Naive thymus-derived CD4-positive, alpha-beta T cell (primary cell): ENCODE measurements around the gene EMC8. TPM values are rescaled to one million over a fixed set of nuclear protein-coding genes. Genes with fewer than 3 reads are reported as not detected.

Experiments
- ATAC-seq: fragments of 150-1000 bp; cut with Tn5 transposase; 2 replicates; pipeline ENCODE4 v1.10.0; 2021; ENCODE audit warnings: mild to moderate bottlenecking, moderate library complexity
- CTCF ChIA-PET: fragments of 350-600 bp; sonication (Branson Sonifier 250); formaldehyde crosslinking; loops from one replicate; lab custom pipeline; 2021; ENCODE audit warnings: antibody characterized with exemption; lab: Charles Lee
- POLR2A ChIA-PET: fragments of 350-600 bp; sonication (Branson Sonifier 250); formaldehyde crosslinking; loops from one replicate; lab custom pipeline; 2021; ENCODE audit warnings: antibody characterized with exemption, inconsistent platforms; lab: Charles Lee
- DNase-seq, 9 donors: peaks; one replicate each; pipeline versions ENCODE4 v3.0.0 to v3.0.0-alpha.2; 2020 to 2022; ENCODE audit warnings: mixed read lengths in 1 of 9
- H3K27ac ChIP-seq: one replicate; pipeline ENCODE4 v1.7.0; 2013; ENCODE audit warnings: mild to moderate bottlenecking, low read depth, low read length, moderate library complexity
- H3K27me3 ChIP-seq, 2 donors: one replicate each; pipeline ENCODE4 v1.7.0; 2013; ENCODE audit warnings: low read length in 2 of 2, mild to moderate bottlenecking in 2 of 2, moderate library complexity in 2 of 2; ENCODE audit not compliant: control insufficient read depth in 2 of 2, insufficient read depth in 2 of 2
- H3K36me3 ChIP-seq, 3 experiments: 1 replicate in 2 of 3; 2 replicates in 1 of 3; pipeline ENCODE4 v1.7.0; 2013; ENCODE audit warnings: low read length in 3 of 3, mild to moderate bottlenecking in 3 of 3, moderate library complexity in 1 of 3; ENCODE audit not compliant: insufficient read depth in 3 of 3, control insufficient read depth in 2 of 3
- H3K4me1 ChIP-seq, 2 donors: one replicate each; pipeline ENCODE4 v1.7.0; 2013; ENCODE audit warnings: low read length in 2 of 2, mild to moderate bottlenecking in 2 of 2, moderate library complexity in 1 of 2; ENCODE audit not compliant: control insufficient read depth in 2 of 2, insufficient read depth in 2 of 2
- H3K4me3 ChIP-seq: 2 replicates; pipeline ENCODE4 v1.7.0; 2013; ENCODE audit warnings: mild to moderate bottlenecking, low read length
- H3K9me3 ChIP-seq, 3 experiments: 1 replicate in 2 of 3; 2 replicates in 1 of 3; pipeline ENCODE4 v1.7.0; 2013; ENCODE audit warnings: low read length in 3 of 3; ENCODE audit not compliant: control insufficient read depth in 2 of 3
- H3K27ac Mint-ChIP-seq, 9 donors: one replicate each; pipeline ENCODE4 v1.8.0; 2020 to 2022; ENCODE audit warnings: mixed read lengths in 9 of 9, mild to moderate bottlenecking in 8 of 9, moderate library complexity in 5 of 9, inconsistent platforms in 2 of 9
- H3K27me3 Mint-ChIP-seq, 5 donors: one replicate each; pipeline ENCODE4 v1.8.0; 2021 to 2022; ENCODE audit warnings: mixed read lengths in 5 of 5, mild to moderate bottlenecking in 1 of 5
- H3K36me3 Mint-ChIP-seq, 5 donors: one replicate each; pipeline ENCODE4 v1.8.0; 2020 to 2022; ENCODE audit warnings: mixed read lengths in 5 of 5, mild to moderate bottlenecking in 3 of 5, inconsistent platforms in 1 of 5
- H3K4me1 Mint-ChIP-seq, 7 donors: one replicate each; pipeline ENCODE4 v1.8.0; 2020 to 2022; ENCODE audit warnings: mixed read lengths in 7 of 7, mild to moderate bottlenecking in 3 of 7, inconsistent platforms in 1 of 7
- H3K4me3 Mint-ChIP-seq, 10 donors: one replicate each; pipeline ENCODE4 v1.8.0; 2020 to 2022; ENCODE audit warnings: mild to moderate bottlenecking in 10 of 10, mixed read lengths in 10 of 10, moderate library complexity in 6 of 10, inconsistent platforms in 2 of 10
- H3K9me3 Mint-ChIP-seq, 11 donors: one replicate each; pipeline ENCODE4 v1.8.0; 2020 to 2022; ENCODE audit warnings: mixed read lengths in 11 of 11, mild to moderate bottlenecking in 4 of 11, inconsistent platforms in 1 of 11, moderate library complexity in 1 of 11
- intact Hi-C, 2 donors: fragments of 100-400 bp; cut with micrococcal nuclease; formaldehyde crosslinking; loops; one replicate each; pipeline ENCODE4 v1.15.1; 2023
- polyA plus RNA-seq, 2 donors: library from polyadenylated mRNA; unstranded; fragments of 300-500 nt; fragmentation: Illumina TruSeq; gene quantifications; one replicate each; pipeline ENCODE4 v1.2.3, GENCODE V29; 2021
- total RNA-seq, 6 experiments: library from RNA in 5 of 6; stranded (reverse) in 5 of 6; gene quantifications; 1 replicate in 5 of 6; 2 replicates in 1 of 6; pipeline ENCODE4 v1.2.3 and lab custom pipeline; 2021 to 2026

The EMC8 gene
- total and polyA plus RNA-seq, 7 experiments from 2014 or later, result 22.4 to 31.8 (median 26.1) TPM

- Histone ChIP-seq H3K9me3 (no peaks in the 10 kb centered on the region), H3K27me3 (no peaks in the 10 kb centered on the region), H3K4me3 (no peak overlapping the region), H3K36me3 (no peaks in the 10 kb centered on the region), H3K4me1 (no peaks in the 10 kb centered on the region), H3K27ac (no peak overlapping the region)
- intact Hi-C loops, result no loop called here
- DNase-seq (peak in 1 of 9 donors; percentile 20), ATAC-seq (peak; percentile 42)
- Mint-ChIP-seq H3K27ac (peak overlapping the region in 2 of 9 donors; percentile 28 to 35), H3K4me3 (no peak overlapping the region), H3K36me3 (no peaks in the 10 kb centered on the region), H3K4me1 (peaks cover 0 to 18% (median 12%) of the 10 kb centered on the region in 7 donors), H3K27me3 (peaks cover 9 to 27% (median 14%) of the 10 kb centered on the region in 5 donors), H3K9me3 (peaks cover 0 to 2% (median 0%) of the 10 kb centered on the region in 11 donors)
- ChIA-PET POLR2A (no interaction called here), CTCF (no interaction called here)
Measured at GRCh38 chr16:85844786-85845185, 45.4 kb upstream of the EMC8 start.

GRCh38 chr16:85844169-85844481 lies 44.8 kb upstream of the EMC8 start:
- H3K36me3 Mint-ChIP-seq, result no peaks in the 10 kb centered on the region
- no peaks in the 10 kb centered on the region for H3K36me3 ChIP-seq
- ATAC-seq (no peak), DNase-seq (no peak)
- peaks cover 0 to 2% (median 0%) of the 10 kb centered on the region in 11 donors for H3K9me3 Mint-ChIP-seq
- ChIA-PET POLR2A (no interaction called here), CTCF (no interaction called here)
- H3K27ac Mint-ChIP-seq, result no peak overlapping the region
- H3K4me3 ChIP-seq, result no peak overlapping the region
- peaks cover 10 to 28% (median 14%) of the 10 kb centered on the region in 5 donors for H3K27me3 Mint-ChIP-seq
- intact Hi-C loops, result no loop called here
- no peaks in the 10 kb centered on the region for H3K27me3 ChIP-seq
- no peak overlapping the region for H3K4me3 Mint-ChIP-seq
- no peaks in the 10 kb centered on the region for H3K9me3 ChIP-seq
- no peaks in the 10 kb centered on the region for H3K4me1 ChIP-seq
- H3K27ac ChIP-seq, result no peak overlapping the region
- peaks cover 0 to 18% (median 12%) of the 10 kb centered on the region in 7 donors for H3K4me1 Mint-ChIP-seq

GRCh38 chr16:85843471-85844168 lies 44.3 kb upstream of the EMC8 start:
- Mint-ChIP-seq H3K27ac (no peak overlapping the region), H3K4me1 (peaks cover 0 to 18% (median 12%) of the 10 kb centered on the region in 7 donors), H3K9me3 (peaks cover 0 to 2% (median 0%) of the 10 kb centered on the region in 11 donors), H3K36me3 (no peaks in the 10 kb centered on the region), H3K4me3 (no peak overlapping the region), H3K27me3 (peaks cover 11 to 28% (median 14%) of the 10 kb centered on the region in 5 donors)
- ATAC-seq, result no peak
- no peaks in the 10 kb centered on the region for H3K36me3 ChIP-seq
- H3K9me3 ChIP-seq, result no peaks in the 10 kb centered on the region
- intact Hi-C loops, result no loop called here
- H3K27me3 ChIP-seq, result no peaks in the 10 kb centered on the region
- H3K4me3 ChIP-seq, result no peak overlapping the region
- no peaks in the 10 kb centered on the region for H3K4me1 ChIP-seq
- DNase-seq, result no peak
- ChIA-PET POLR2A (no interaction called here), CTCF (no interaction called here)
- H3K27ac ChIP-seq, result no peak overlapping the region

- intact Hi-C loops, result no loop called here
- peaks cover 11 to 28% (median 15%) of the 10 kb centered on the region in 5 donors for H3K27me3 Mint-ChIP-seq
- POLR2A ChIA-PET, result no interaction called here
- CTCF ChIA-PET, result no interaction called here
- peaks cover 0 to 16% (median 11%) of the 10 kb centered on the region in 7 donors for H3K4me1 Mint-ChIP-seq
- peak overlapping the region in 1 of 9 donors; percentile 2 for H3K27ac Mint-ChIP-seq
- no peak overlapping the region for H3K27ac ChIP-seq
- DNase-seq (no peak), ATAC-seq (no peak)
- no peaks in the 10 kb centered on the region for H3K27me3 ChIP-seq
- no peaks in the 10 kb centered on the region for H3K36me3 ChIP-seq
- no peak overlapping the region for H3K4me3 Mint-ChIP-seq
- peaks cover 0 to 2% (median 0%) of the 10 kb centered on the region in 11 donors for H3K9me3 Mint-ChIP-seq
- H3K4me1 ChIP-seq, result no peaks in the 10 kb centered on the region
- no peaks in the 10 kb centered on the region for H3K9me3 ChIP-seq
- no peak overlapping the region for H3K4me3 ChIP-seq
- no peaks in the 10 kb centered on the region for H3K36me3 Mint-ChIP-seq
Measured at GRCh38 chr16:85842848-85843247, 43.5 kb upstream of the EMC8 start.

- Histone ChIP-seq H3K9me3 (no peaks in the 10 kb centered on the region), H3K27me3 (no peaks in the 10 kb centered on the region), H3K4me1 (no peaks in the 10 kb centered on the region), H3K27ac (no peak overlapping the region), H3K4me3 (no peak overlapping the region), H3K36me3 (no peaks in the 10 kb centered on the region)
- H3K4me1 Mint-ChIP-seq, result peaks cover 0 to 12% (median 7%) of the 10 kb centered on the region in 7 donors
- ATAC-seq, result no peak
- H3K36me3 Mint-ChIP-seq, result no peaks in the 10 kb centered on the region
- H3K9me3 Mint-ChIP-seq, result peaks cover 0 to 2% (median 0%) of the 10 kb centered on the region in 11 donors
- H3K4me3 Mint-ChIP-seq, result no peak overlapping the region
- intact Hi-C loops, result no loop called here
- CTCF ChIA-PET, result no interaction called here
- peaks cover 11 to 28% (median 19%) of the 10 kb centered on the region in 5 donors for H3K27me3 Mint-ChIP-seq
- POLR2A ChIA-PET, result no interaction called here
- no peak for DNase-seq
- H3K27ac Mint-ChIP-seq, result peak overlapping the region in 1 of 9 donors; percentile 2
Measured at GRCh38 chr16:85842435-85842834, 43.1 kb upstream of the EMC8 start.

- Mint-ChIP-seq H3K27ac (no peak overlapping the region), H3K4me3 (no peak overlapping the region), H3K9me3 (peaks cover 0 to 2% (median 0%) of the 10 kb centered on the region in 11 donors), H3K27me3 (peaks cover 5 to 24% (median 18%) of the 10 kb centered on the region in 5 donors), H3K36me3 (no peaks in the 10 kb centered on the region), H3K4me1 (peaks cover 0 to 8% (median 7%) of the 10 kb centered on the region in 7 donors)
- Histone ChIP-seq H3K4me1 (no peaks in the 10 kb centered on the region), H3K27ac (no peak overlapping the region), H3K4me3 (no peak overlapping the region), H3K36me3 (no peaks in the 10 kb centered on the region), H3K9me3 (no peaks in the 10 kb centered on the region), H3K27me3 (no peaks in the 10 kb centered on the region)
- no peak for DNase-seq
- no peak for ATAC-seq
- CTCF ChIA-PET, result no interaction called here
- intact Hi-C loops, result no loop called here
- POLR2A ChIA-PET, result no interaction called here
Measured at GRCh38 chr16:85840801-85841200, 41.5 kb upstream of the EMC8 start.

GRCh38 chr16:85840395-85840794 lies 41.1 kb upstream of the EMC8 start:
- Mint-ChIP-seq H3K27me3 (peaks cover 5 to 24% (median 18%) of the 10 kb centered on the region in 5 donors), H3K4me3 (no peak overlapping the region), H3K36me3 (no peaks in the 10 kb centered on the region), H3K9me3 (peaks cover 0 to 2% (median 0%) of the 10 kb centered on the region in 11 donors), H3K4me1 (peaks cover 0 to 8% (median 7%) of the 10 kb centered on the region in 7 donors), H3K27ac (peak overlapping the region in 1 of 9 donors; percentile 63)
- POLR2A ChIA-PET, result no interaction called here
- no peak overlapping the region for H3K27ac ChIP-seq
- DNase-seq, result no peak
- no peak overlapping the region for H3K4me3 ChIP-seq
- H3K9me3 ChIP-seq, result no peaks in the 10 kb centered on the region
- H3K4me1 ChIP-seq, result no peaks in the 10 kb centered on the region
- intact Hi-C loops, result no loop called here
- CTCF ChIA-PET, result no interaction called here
- no peaks in the 10 kb centered on the region for H3K27me3 ChIP-seq
- H3K36me3 ChIP-seq, result no peaks in the 10 kb centered on the region
- ATAC-seq, result no peak
